Activated T-helper 2 cell treated with anti-CD3 and anti-CD28 coated beads, Interferon-gamma antibody, Interleukin-2, Interleukin-4, amounts not matched to agents 10 μg/mL and 5 μg/mL and 100 μg/mL, durations not matched to agents 14 hours and 24 hours and 36 hours (primary cell): ENCODE results near the gene IFFO2. TPM values are rescaled to one million over a fixed set of nuclear protein-coding genes. Genes with fewer than 3 reads are reported as not detected.

ENCODE experiments used
- DNase-seq: peaks from one replicate; pipeline ENCODE4 v3.0.0; 2021; ENCODE audit warnings: low spot score
- H3K27ac Mint-ChIP-seq: one replicate; pipeline ENCODE4 v1.8.0; 2021; ENCODE audit warnings: mixed read lengths
- H3K27me3 Mint-ChIP-seq: one replicate; pipeline ENCODE4 v1.8.0; 2021; ENCODE audit warnings: low read depth, mixed read lengths
- H3K36me3 Mint-ChIP-seq: one replicate; pipeline ENCODE4 v1.8.0; 2021; ENCODE audit warnings: low read depth, mixed read lengths
- H3K4me1 Mint-ChIP-seq: one replicate; pipeline ENCODE4 v1.8.0; 2021; ENCODE audit warnings: low read depth, mixed read lengths
- H3K4me3 Mint-ChIP-seq: one replicate; pipeline ENCODE4 v1.8.0; 2021; ENCODE audit warnings: low read depth, mild to moderate bottlenecking, moderate library complexity, mixed read lengths
- H3K9me3 Mint-ChIP-seq: one replicate; pipeline ENCODE4 v1.8.0; 2021; ENCODE audit warnings: mixed read lengths
- intact Hi-C: fragments of 100-400 bp; cut with micrococcal nuclease; formaldehyde crosslinking; loops from one replicate; pipeline ENCODE4 v1.15.1; 2023
- total RNA-seq: library from RNA; stranded (reverse); gene quantifications from 2 replicates; pipeline ENCODE4 v1.2.3, GENCODE V29; 2022

IFFO2 gene
- 48.5 and 49.4 TPM in 2 replicates for total RNA-seq

GRCh38 chr1:18956193-18957135 is at the start of gene IFFO2:
IFFO2 (minus strand) TSS chr1:18956676; CDS start chr1:18956332, 344 bp downstream.
- H3K27ac Mint-ChIP-seq = peak within 1 kb of the TSS; percentile 83
- intact Hi-C loops = loop anchor here (5.0 kb wide), 2 partner anchors 46 to 296 kb away; partner anchors contain the start of genes EMC1 and MRTO4
- peak; percentile 96 for DNase-seq
- peaks cover 6% of the 10 kb centered on the region for H3K27me3 Mint-ChIP-seq
- peak within 1 kb of the TSS; percentile 86 for H3K4me3 Mint-ChIP-seq
- no peaks in the 10 kb centered on the region for H3K9me3 Mint-ChIP-seq
- H3K36me3 Mint-ChIP-seq = peaks cover 32% of the 10 kb centered on the region
- peaks cover 50% of the 10 kb centered on the region for H3K4me1 Mint-ChIP-seq

DNA sequence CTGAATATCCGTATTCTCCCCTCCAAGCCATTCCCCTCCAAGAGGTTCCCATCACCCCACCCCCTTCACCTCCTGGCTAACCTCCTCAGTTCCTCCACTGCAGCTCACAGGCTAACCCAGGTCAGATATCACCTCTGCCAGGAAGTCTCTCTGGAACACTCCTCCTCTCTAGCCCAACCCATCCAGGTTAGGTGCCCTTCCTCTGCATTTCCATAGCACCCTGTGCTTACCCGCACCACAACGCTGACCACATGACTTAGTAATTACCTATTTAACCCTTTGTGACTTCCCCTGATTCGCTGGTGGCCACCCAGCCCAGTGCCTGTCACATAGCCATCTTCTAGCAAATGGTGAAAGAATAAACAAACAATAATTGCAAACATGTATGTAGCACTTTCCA is 49.5 kb upstream of the IFFO2 start:
- H3K36me3 Mint-ChIP-seq = peaks cover 29% of the 10 kb centered on the region
- peaks cover 31% of the 10 kb centered on the region for H3K9me3 Mint-ChIP-seq
- H3K4me3 Mint-ChIP-seq = no peak overlapping the region
- intact Hi-C loops = no loop called here
- DNase-seq = no peak
- H3K27me3 Mint-ChIP-seq = no peaks in the 10 kb centered on the region
- H3K4me1 Mint-ChIP-seq = peaks cover 47% of the 10 kb centered on the region
- no peak overlapping the region for H3K27ac Mint-ChIP-seq

GRCh38 chr1:19003371-19004290 is 47.2 kb upstream of the IFFO2 start:
- peaks cover 50% of the 10 kb centered on the region for H3K9me3 Mint-ChIP-seq
- H3K4me1 Mint-ChIP-seq = peaks cover 27% of the 10 kb centered on the region
- peak overlapping the region; percentile 96 for H3K27ac Mint-ChIP-seq
- peaks cover 43% of the 10 kb centered on the region for H3K36me3 Mint-ChIP-seq
- intact Hi-C loops = loop anchor here (1.0 to 5.0 kb wide), 2 partner anchors 8 to 46 kb away; partner anchors contain the start of gene IFFO2
- H3K27me3 Mint-ChIP-seq = no peaks in the 10 kb centered on the region
- peak overlapping the region; percentile 24 for H3K4me3 Mint-ChIP-seq
- no peak for DNase-seq

- no peaks in the 10 kb centered on the region for H3K27me3 Mint-ChIP-seq
- no peak overlapping the region for H3K4me3 Mint-ChIP-seq
- no peak for DNase-seq
- peaks cover 31% of the 10 kb centered on the region for H3K4me1 Mint-ChIP-seq
- intact Hi-C loops = loop anchor here (5.0 kb wide), 1 partner anchor 43 kb away; the partner anchor contains the start of gene IFFO2
- H3K36me3 Mint-ChIP-seq = peaks cover 39% of the 10 kb centered on the region
- no peak overlapping the region for H3K27ac Mint-ChIP-seq
- H3K9me3 Mint-ChIP-seq = peaks cover 43% of the 10 kb centered on the region
Measured at GRCh38 chr1:19000065-19000464, 43.6 kb upstream of the IFFO2 start.

- H3K4me3 Mint-ChIP-seq = no peak overlapping the region
- H3K4me1 Mint-ChIP-seq = peaks cover 31% of the 10 kb centered on the region
- H3K9me3 Mint-ChIP-seq = peaks cover 43% of the 10 kb centered on the region
- peaks cover 39% of the 10 kb centered on the region for H3K36me3 Mint-ChIP-seq
- no peaks in the 10 kb centered on the region for H3K27me3 Mint-ChIP-seq
- no peak for DNase-seq
- H3K27ac Mint-ChIP-seq = no peak overlapping the region
- intact Hi-C loops = no loop called here
Measured at GRCh38 chr1:18999359-18999758, 42.9 kb upstream of the IFFO2 start.

DNA sequence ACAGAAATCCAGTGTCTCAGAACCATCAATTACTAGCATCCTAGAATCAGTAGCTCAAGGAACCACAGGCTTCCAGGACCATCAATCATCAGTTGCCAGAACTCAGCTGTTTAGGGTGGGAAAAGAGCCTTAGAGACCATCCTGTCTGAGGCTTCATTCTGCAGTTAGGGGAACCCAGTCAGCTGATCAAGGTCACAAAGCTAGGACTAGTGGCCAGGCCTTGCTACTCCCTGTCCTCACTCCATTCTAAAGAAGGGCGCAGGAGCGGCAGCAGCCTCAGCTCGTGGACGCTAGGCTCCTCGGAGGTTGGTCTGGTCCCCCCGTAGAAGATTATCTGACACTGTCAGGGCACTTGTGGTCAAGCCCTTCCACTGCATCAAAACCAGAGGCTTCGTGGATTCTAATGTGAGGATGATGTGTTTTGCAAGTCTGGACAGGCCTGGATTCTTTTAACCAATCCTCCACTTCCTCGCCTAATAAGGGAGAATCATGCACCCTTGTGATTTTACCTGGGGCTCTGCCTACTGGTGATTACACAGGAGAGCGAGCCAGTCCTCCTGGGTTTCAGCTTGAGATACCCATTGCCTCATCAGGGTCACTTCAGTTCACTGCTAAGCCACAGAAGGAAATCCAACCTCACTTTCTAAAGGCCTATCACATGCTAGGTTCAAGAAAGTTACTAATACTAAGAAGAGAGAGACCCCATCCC is 41.7 kb upstream of the IFFO2 start:
- intact Hi-C loops = no loop called here
- Mint-ChIP-seq H3K27ac (no peak overlapping the region), H3K9me3 (peaks cover 36% of the 10 kb centered on the region), H3K36me3 (peaks cover 31% of the 10 kb centered on the region), H3K4me3 (no peak overlapping the region), H3K4me1 (peaks cover 23% of the 10 kb centered on the region), H3K27me3 (no peaks in the 10 kb centered on the region)
- DNase-seq = no peak

DNA sequence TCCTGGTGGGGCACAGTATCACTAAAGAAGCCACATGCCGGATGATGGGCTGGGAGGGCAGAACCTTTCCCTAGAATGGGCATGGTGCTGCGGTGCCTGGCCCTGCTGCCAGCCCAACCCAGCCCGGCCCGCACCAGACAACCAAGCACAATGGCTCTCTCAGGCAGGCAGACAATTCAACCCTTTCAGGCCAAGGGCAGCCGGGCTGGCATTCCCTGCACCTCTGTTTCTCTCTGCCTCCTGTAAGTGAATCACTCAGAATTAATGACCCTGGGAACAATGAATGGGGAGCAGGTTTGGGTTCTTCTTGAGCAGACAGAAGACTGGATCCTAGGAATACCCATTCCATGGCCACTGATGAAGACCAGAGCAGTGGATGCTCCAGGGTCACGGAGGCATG is 41.0 kb upstream of the IFFO2 start:
- Mint-ChIP-seq H3K27ac (no peak overlapping the region), H3K4me1 (peaks cover 18% of the 10 kb centered on the region), H3K36me3 (peaks cover 28% of the 10 kb centered on the region), H3K27me3 (no peaks in the 10 kb centered on the region), H3K4me3 (no peak overlapping the region), H3K9me3 (peaks cover 38% of the 10 kb centered on the region)
- DNase-seq = no peak
- intact Hi-C loops = no loop called here

- H3K4me3 Mint-ChIP-seq = no peak overlapping the region
- intact Hi-C loops = no loop called here
Measured at GRCh38 chr1:18996548-18997177, 40.2 kb upstream of the IFFO2 start.

GRCh38 chr1:18994381-18994780 is 37.9 kb upstream of the IFFO2 start:
- H3K9me3 Mint-ChIP-seq = peaks cover 12% of the 10 kb centered on the region
- intact Hi-C loops = no loop called here
- no peak for DNase-seq
- no peaks in the 10 kb centered on the region for H3K27me3 Mint-ChIP-seq
- no peaks in the 10 kb centered on the region for H3K36me3 Mint-ChIP-seq
- H3K4me1 Mint-ChIP-seq = peaks cover 12% of the 10 kb centered on the region
- H3K27ac Mint-ChIP-seq = no peak overlapping the region
- H3K4me3 Mint-ChIP-seq = no peak overlapping the region

More at GRCh38 chr1:18996548-18997177, 40.2 kb upstream of the IFFO2 start:
- H3K9me3 Mint-ChIP-seq = peaks cover 35% of the 10 kb centered on the region
- no peak for DNase-seq
- no peak overlapping the region for H3K27ac Mint-ChIP-seq
- no peaks in the 10 kb centered on the region for H3K27me3 Mint-ChIP-seq
- H3K4me1 Mint-ChIP-seq = peaks cover 19% of the 10 kb centered on the region
- peaks cover 20% of the 10 kb centered on the region for H3K36me3 Mint-ChIP-seq

DNA sequence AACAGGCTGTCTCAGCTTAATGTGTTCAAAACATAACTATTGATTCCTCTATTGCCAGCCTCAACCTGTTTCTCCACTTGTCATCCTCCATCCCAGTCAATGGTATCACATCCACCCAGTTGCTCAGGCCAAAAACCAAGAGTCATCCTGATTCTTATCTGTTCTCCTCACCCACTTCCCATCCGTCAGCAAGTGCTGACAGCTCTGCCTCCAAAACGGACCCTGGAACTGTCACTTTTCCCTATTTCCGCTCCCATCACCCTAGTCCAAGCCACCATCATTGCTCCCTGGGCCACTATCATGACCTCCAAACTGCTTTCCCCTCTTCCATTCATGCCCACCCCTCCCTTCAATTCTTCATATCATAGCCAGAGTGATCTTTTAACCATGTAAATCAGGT is 36.2 kb upstream of the IFFO2 start:
- H3K9me3 Mint-ChIP-seq = peaks cover 10% of the 10 kb centered on the region
- H3K4me3 Mint-ChIP-seq = no peak overlapping the region
- no peak overlapping the region for H3K27ac Mint-ChIP-seq
- no peak for DNase-seq
- H3K4me1 Mint-ChIP-seq = peaks cover 12% of the 10 kb centered on the region
- intact Hi-C loops = no loop called here
- no peaks in the 10 kb centered on the region for H3K27me3 Mint-ChIP-seq
- H3K36me3 Mint-ChIP-seq = no peaks in the 10 kb centered on the region

DNA sequence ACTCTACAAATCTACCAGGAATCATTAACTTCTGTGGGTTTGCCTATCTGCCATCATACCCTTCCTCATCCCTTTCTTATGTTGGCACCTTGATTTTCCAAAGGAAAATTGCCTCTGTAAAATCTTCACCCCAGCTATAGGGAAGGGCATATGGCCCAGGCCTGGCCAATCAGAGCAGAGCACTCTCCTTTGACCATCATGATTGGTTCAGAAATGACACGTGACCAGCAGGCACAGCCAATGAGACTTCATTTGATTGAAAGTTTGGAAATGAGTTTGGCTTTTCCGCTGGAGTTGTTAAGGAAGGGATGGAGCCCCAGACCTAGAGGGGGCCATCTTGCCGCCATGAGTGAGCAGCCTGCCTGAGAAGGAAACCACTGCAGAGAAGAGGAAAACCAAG is 35.1 kb upstream of the IFFO2 start:
- Mint-ChIP-seq H3K4me1 (peaks cover 5% of the 10 kb centered on the region), H3K36me3 (no peaks in the 10 kb centered on the region), H3K27me3 (no peaks in the 10 kb centered on the region), H3K4me3 (no peak overlapping the region), H3K27ac (no peak overlapping the region), H3K9me3 (peaks cover 10% of the 10 kb centered on the region)
- intact Hi-C loops = no loop called here
- no peak for DNase-seq

GRCh38 chr1:18989896-18990295 is 33.4 kb upstream of the IFFO2 start:
- Mint-ChIP-seq H3K27me3 (peaks cover under 1% of the 10 kb centered on the region), H3K27ac (no peak overlapping the region), H3K36me3 (no peaks in the 10 kb centered on the region), H3K4me3 (no peak overlapping the region), H3K4me1 (peaks cover 3% of the 10 kb centered on the region), H3K9me3 (peaks cover 10% of the 10 kb centered on the region)
- DNase-seq = no peak
- intact Hi-C loops = no loop called here
